Femur (tissue), 1 donor: ENCODE data around the gene ZNF35.
"Not testable (repeated sequence)": the region's sequence is repeated elsewhere in the genome, so short reads cannot be mapped to it uniquely, and the experiment has no call there.

Experiments used
- DNase-seq: peaks from one replicate; pipeline ENCODE4 v3.0.0-alpha.2; 2017

The ZNF35 gene

DNA sequence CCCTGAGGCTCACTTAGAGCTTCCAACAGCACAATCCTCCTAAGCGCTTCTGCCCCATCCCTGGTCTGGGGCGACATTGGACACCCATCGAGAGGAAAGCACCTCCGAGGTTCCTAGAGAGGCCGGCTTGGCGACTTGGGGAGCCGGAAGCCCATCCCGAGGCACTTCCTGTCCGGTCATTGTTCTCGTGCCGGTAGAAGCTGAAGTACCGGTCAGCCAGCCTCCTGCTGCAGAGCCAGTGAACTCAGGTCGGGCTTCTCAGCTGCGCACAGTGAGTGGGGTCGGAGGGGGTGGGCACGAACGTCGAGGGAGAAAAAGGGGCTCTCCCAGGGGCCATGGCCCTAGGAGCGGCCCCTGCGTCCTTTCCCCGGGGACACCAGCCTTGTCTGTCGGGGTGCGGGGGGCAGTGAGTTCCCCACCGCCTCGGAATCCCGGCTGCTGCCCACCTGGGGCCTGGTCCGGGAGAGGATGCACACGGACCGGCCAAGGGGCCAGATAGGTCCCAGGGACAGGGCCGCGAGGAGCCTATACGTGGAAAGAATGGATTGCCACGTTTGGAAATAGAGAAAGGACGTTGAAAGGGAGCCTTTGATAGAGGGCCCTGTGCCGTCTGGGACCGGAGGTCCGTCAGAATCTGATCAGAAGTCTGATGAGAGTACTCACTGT, at the start of gene ZNF35:
TSS of gene ZNF35 (plus strand) at position 169 of the 666 bp plus-strand sequence. CDS start 2,336 bp downstream, outside the sequence.
- peak; percentile 89 for DNase-seq

DNA sequence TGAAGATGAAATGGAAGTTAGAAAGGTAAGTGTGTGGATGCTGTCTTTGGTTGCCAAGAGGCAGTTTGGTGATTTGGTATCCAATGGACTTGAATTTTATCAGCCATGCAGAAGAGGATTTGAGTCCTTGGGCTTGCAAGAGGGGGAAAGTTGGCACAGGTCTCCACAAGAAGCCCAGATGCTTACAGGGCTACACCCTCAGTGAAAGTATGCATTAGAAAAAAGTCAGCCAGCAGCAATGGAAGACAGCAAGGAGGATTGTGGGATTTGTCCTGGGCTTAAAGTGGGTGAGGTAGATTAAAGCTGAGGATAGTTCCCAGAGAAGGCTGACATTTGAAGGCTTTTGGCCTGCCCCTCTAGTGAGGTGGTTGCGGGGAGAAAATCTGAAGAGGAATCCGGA, 46.8 kb upstream of the ZNF35 start:
- DNase-seq: no peak

DNA sequence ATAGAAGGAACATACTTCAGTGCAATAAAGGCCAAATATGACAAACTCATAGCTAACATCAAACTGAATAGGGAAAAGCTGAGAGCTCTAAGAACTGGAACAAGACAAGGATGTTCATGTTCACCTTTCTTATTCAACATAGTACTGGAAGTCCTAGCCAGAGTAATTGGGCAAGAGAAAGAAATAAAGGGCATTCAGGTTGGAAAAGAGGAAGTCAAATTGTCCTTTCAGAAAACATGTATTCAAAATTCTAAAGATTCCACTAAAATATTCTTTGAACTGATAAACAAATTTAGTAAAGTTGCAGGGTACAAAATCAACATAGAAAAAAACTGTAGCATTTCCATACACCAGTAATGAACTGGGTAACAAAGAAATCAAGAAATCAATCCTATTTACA, 35.9 kb upstream of the ZNF35 start:
- DNase-seq: no peak

DNA sequence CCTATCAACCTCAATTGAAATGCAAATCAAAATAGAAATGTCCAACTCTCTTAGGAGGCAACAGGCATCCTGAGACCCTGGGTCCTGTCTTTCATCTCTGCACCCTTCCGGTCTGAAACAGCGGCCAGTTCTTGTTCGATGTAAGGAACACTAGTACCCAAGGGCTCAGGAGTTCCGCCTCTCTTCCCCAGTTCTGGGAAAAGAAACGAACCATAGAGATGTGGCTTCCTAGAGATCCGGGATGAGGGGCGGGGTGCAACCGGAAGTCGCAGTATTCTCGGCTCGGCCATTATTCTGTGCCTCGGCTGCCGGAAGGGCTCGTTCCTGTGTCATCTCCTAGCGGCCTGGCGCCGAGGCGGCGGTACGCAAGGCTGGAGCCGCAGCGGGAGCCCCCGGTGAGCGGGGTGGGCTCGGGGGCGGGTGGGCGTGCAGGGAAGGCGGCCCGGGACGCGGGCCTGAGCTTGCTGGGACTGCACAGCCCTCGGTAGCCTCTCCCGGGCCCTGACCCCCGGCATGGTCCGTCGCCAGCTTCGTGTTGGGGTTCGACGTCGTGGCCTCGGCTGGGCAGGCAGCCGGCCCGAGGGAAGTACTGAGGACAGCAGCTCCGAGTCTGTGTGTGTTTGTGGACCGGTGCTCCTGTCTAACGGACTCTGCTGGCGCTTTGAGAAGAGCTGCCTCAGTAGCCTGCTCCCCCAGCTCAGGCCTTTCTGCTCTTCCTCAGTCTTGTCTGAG, 23.6 kb upstream of the ZNF35 start, which contains the start of gene ZNF197:
TSS of gene ZNF197 (plus strand) at position 288 of the 732 bp plus-strand sequence. CDS start 4,119 bp downstream, outside the sequence.
- DNase-seq: peak; percentile 93

DNA sequence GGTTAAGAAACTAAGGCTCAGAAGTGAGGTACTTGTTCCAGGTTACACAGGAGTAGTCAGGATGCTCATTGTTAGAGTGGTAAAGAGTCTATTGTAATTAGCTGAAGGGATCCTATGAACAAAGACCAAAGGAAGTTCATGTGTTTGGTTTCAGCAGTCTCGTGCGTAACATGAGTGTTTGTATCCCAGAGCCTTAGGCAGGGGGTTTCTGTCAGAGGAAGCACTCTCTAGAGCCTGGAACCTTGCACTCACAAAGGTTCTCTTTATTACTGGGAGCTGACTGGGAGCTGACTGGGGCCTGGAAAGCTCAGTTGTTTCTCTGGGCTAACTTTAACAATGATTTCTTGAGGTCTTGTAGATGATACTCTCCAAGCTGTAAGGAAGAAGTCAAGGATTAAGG, 19.8 kb upstream of the ZNF35 start:
- DNase-seq: no peak

DNA sequence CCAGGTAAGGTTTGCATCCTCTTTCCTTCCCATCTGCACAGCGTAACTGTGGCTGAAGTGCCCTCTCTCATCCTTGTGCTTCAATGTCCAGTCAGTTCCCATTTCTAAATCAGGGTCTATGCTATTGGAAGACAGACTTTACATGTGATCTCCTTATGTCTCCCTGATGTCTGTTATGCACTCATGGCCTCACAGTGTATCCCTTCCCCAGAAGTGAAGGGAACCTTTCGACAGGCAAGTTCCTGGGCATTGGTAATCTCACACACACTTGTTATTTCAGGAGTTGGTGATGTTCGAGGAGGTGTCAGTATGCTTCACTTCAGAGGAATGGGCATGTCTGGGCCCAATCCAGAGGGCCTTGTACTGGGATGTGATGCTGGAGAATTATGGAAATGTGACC, 16.3 kb upstream of the ZNF35 start:
- DNase-seq: no peak

DNA sequence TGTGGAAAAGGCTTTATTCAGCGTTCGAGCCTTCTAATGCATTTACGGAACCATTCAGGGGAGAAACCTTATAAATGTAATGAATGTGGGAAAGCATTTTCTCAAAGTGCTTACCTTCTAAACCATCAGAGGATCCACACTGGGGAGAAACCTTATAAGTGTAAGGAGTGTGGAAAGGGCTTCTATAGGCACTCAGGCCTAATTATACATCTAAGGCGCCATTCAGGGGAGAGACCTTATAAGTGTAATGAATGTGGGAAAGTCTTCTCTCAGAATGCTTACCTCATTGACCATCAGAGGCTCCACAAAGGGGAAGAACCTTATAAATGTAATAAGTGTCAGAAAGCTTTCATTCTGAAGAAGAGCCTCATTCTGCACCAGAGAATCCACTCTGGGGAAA, 6.2 kb upstream of the ZNF35 start:
- no peak for DNase-seq

DNA sequence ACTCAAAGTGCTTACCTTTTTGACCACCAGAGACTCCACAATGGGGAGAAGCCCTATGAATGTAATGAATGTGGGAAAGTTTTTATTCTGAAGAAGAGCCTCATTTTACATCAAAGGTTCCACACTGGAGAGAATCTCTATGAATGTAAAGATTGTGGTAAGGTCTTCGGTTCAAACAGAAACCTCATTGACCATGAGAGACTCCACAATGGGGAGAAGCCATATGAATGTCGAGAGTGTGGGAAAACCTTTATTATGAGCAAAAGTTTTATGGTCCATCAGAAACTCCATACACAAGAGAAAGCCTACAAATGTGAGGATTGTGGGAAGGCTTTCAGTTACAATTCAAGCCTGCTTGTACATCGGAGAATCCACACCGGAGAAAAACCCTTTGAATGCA, 5.5 kb upstream of the ZNF35 start:
- no peak for DNase-seq

DNA sequence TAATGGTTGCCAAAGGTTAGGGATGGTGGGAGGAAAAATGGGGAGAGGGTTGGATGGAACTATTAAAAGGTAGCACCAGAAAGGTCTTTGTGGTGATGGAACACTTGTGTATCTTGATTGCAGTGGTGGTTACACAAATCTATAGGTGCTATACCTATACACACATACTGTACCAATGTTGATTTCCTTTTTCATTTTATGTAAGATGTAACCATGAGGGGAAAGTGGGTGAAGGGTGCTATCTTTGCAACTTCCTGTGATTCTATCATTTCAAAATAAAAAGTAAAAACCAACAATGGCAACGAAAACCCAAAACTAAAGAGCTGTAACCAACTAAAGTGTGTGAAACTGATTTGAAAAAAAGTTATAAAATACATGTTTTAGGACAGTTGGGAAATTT, 761 bp upstream of the ZNF35 start:
- DNase-seq: no peak

DNA sequence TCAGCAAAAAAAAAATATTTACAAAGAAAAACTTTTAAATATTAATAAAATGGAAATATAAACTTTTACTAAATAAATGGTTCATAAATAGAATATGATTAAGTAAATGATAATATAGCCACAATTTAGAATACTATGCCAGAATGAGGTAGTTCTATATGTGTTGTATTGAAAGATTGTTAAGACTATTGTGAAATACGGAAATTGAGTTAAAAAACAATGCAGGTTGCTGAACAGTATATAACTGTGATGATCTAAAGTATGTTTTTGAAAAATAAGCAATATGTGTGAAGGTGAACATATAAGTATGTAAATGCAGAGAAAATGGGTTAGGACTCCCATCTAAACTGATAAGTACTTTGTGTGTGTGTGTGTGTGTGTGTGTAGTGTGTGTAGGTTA, 1.2 kb downstream of the ZNF35 start:
- no peak for DNase-seq

DNA sequence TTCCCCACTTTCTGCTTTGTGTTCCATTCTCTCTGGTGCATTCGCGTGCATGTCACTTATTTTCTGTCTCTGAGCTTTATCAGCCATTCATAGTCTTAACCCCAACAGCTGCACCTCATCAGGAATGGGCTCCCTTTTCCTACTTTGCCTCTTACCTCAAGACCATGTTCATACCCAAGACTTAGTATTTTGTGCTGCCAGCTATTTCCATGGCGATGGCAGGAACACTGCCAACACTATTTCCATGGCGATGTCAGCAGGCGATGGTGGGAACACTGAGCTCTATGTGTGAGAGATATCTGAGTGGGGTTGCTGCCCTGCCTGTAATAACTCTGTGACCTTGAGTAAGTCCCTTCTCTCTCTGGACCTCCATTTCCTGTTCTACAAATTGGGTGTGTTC, 5.5 kb downstream of the ZNF35 start:
- DNase-seq: no peak

DNA sequence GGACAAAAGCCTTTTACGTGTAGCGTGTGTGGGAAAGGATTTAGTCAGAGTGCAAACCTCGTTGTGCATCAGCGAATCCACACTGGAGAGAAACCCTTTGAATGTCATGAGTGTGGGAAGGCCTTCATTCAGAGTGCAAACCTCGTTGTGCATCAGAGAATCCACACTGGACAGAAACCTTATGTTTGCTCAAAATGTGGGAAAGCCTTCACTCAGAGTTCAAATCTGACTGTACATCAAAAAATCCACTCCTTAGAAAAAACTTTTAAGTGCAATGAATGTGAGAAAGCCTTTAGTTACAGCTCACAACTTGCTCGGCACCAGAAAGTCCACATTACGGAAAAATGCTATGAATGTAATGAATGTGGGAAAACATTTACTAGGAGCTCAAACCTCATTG, 10.5 kb downstream of the ZNF35 start:
- no peak for DNase-seq

DNA sequence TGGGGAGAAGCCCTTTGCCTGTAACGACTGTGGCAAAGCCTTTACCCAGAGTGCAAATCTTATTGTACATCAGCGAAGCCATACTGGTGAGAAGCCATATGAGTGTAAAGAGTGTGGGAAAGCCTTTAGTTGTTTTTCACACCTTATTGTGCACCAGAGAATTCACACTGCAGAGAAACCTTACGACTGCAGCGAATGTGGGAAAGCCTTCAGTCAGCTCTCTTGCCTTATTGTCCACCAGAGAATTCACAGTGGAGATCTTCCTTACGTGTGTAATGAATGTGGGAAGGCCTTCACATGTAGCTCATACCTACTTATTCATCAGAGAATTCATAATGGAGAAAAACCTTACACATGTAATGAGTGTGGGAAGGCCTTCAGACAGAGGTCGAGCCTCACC, 10.9 kb downstream of the ZNF35 start:
- DNase-seq: no peak

DNA sequence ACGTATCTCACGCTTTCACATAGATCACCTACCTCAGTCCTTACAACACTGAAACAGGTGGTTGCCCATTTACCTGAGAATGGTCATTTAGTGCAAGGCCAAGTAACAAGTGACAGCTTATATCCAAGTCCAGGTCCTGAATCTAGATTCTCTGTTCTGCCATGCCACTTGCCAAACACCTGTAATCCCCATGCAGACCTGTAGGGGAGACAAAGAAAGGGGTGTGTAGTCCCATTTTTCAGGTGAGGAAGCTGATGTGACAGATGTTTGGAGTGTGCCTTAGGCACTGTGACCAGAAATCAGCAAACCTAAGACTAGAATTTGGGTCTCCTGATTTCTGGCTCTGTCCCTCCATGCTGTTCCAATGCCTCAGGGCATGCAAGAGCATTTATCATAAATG, 12.7 kb downstream of the ZNF35 start:
- no peak for DNase-seq

DNA sequence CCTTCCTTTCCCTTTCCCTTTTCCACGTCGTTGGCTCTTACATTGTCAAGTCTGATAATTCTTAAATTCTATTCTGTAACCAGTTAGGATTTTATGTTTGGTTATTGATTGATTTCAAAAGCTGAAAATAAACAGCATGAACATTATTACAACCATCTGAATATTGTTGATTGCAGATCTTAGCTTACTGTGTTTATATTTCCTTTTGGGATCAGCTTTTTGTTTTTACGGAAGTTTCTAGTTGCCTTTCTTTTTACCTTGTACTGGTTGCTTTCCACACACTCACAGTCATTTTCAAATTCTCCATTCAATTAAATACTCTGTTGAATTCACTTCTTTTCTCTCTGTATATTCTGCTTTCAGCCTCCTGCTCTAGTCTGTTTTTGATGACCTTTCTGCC, 16.6 kb downstream of the ZNF35 start:
- no peak for DNase-seq

DNA sequence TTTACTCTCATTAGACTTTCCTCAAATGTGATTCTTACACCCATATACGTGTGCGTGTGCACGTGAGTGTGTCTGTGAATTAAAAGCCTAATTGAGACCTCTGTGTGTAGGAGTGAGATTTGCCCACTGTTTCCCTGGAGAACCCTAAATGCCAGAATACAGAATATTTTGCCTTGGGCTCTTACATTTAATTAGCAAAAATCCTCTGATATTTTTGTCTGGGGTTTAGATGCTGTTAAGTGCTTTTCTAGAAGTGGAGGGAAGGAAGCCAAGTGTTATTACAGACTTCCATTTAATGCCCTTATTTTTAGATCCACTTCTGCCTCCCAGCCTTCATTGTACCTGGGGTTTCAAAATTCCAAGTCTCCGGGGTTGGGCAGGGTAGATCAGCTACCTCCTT, 17.8 kb downstream of the ZNF35 start:
- no peak for DNase-seq

DNA sequence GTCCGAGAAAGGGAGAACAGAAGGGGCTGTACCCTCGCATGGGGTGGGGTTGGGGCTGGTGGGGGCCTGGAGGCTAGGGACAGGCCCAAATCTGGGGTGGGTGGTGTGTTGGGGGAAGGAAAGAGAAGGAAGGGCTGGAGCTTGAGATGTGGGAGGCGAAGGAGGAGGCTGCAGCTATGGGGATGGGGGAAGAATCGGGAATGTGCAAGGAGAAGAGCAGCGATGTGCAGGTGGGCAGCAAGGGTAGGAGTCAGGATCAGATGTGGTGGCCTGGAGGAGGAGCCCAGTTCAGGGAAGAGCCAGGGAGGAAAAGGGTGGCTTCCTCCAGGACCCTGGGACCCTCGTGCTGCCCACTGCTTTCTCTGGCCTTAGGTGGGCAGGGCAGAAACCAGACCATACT, 21.2 kb downstream of the ZNF35 start:
- no peak for DNase-seq

DNA sequence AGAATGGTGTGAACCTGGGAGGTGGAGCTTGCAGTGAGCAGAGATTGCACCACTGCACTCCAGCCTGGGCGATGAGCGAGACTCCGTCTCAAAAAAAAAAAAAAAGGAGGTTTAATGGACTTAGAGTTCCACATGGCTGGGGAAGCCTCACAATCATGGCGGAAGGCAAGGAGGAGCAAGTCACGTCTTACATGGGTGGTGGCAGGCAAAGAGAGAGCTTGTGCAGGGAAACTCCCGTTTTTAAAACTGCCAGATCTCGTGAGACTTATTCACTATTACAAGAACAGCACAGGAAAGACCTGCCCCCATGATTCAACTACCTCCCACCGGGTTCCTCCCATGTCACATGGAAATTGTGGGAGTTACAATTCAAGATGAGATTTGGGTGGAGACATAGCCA, 24.9 kb downstream of the ZNF35 start:
- not testable (repeated sequence) for DNase-seq

DNA sequence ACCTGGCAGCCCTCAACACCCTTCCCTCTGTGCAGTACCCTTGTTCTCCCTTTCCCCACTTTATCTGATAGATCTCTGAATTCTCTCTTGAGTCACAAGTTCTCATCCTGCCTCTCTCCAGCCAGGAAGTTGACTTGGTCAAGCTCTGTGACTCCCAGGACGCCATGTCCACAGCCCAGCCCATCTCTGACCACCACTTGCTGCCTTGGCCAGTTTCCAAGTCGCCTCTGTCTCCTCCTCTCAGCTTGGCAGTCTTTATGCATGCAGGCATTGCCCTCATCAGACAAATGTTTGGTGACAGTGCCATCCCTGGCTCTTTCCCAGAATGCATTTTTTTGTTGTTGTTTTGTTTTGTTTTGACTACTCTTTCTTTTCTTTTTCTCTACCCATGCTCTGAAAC, 25.7 kb downstream of the ZNF35 start:
- no peak for DNase-seq

DNA sequence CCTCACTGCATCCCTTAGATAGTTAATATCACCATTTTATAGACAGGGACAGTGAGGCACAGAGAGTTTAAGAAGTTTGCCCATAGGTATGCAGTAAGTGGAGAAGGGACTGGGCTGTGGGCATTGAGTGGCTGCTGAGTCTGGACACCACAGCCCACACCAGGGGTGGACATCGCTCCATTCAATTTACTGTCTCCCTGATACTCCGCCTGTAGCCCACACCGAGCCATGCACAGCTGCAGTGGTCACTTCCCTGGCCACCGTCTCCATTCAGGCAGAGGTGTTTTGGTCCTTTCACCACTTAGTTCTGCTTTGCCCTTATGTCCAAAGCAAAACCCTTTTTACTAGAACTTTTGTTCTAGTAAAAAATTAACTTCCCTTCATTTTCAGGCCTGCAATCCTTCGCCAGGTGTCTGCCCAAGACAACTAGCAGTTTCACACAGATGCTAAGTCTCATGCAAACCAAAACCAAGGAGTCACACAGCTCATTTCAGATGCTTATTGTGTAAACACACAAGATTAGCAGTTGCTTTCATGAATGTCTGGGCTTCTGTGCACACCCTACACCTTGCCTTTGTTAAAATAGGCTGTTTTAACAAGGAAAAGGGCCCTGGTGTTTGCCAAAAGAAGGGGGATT, 30.1 kb downstream of the ZNF35 start:
- DNase-seq: no peak

DNA sequence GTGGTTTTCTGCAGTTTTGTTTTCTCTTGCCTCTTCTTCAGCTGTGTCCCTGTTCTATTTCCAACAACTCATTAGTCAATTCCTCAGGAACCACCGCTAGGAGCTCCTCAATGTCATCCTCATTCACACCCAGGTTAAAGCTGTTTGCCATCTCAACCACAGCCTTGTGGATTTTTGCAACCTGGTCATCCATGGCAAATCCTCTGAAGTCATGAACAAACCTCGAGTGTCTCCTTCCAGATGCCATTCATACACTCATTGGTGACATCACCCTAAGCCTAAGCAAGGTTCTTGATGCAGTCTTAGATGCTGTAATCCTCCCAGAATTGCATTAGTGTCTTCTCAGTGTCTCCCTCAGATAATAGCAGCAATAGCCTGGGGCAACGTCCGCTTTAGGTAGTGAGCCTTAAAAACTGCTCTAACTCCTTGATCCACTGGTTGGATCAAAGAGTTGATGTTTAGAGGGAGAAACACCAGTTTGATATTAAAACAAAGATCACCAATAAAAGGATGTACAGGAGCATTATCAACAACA, 32.5 kb downstream of the ZNF35 start:
- no peak for DNase-seq

DNA sequence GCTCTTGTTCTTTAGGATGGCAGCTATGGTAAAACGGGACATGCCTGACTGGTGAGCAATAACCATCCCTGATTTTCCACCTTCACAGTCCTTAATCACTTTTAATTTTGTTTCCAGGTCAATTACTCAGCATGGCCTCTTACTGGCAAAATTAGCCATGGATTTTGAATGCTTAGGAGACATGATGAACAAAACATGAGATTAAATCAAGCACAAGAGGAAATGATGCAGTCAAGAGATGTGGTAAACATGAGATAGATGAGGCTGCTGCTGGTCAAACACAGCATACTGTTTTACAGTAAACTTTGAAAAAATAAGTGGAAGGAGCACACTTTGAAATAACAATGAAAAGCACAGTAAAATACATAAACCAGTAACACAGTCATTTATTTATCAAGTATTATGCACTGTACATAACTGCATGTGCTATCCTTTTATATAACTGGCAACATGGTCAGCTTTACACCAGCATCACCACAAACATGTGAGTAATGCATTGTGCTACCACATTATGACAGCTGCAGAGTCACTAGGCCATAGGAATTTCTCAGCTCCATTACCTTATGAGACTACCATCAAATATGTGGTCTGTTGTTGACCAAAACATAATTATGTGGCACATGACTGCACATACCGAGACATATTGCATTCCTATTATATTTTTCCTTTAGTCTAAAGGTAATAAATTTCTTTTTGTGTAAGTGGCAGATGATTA, 33.8 kb downstream of the ZNF35 start:
- no peak for DNase-seq

DNA sequence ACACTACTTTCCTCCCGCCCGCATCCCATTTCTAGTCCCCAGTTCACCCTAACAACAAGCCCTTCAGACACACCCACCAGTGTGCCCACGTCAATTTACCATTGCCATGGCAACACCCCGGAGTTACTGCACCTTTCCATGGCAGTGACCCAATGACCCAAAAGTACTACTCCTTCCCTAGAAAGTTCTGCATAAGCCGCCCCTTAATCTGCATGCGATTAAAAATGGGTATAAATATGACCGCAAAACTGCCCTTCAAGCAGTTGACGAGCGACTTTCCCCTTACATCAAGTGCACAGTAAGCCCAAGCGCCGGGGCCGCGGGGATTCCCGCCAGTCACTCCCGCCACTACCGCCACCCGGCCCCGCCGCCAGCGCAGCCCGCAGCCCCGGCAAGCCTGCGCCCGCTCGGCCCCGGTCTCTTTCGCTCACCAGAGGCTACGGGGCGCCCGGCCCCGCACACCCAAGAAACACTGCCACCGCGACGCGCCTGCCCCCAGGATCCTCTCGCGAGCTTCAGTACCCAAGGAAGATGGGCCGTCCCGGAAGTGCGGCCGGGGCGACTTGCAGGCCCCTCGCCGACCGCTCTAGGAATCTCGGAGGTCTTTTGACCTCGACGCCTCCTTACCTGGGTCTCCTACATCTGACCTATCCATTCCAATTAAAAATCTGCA, 36.7 kb downstream of the ZNF35 start:
- DNase-seq: peak; percentile 81
